NB4 (cell line): ENCODE results near the gene ACP1.

ENCODE experiments used
- DNase-seq: peaks from one replicate; pipeline ENCODE4 v3.0.0; 2010; ENCODE audit warnings: low read depth
- H3K4me3 ChIP-seq: one replicate; pipeline ENCODE4 v1.5.1; 2011; ENCODE audit warnings: mild to moderate bottlenecking, low read depth, low read length, moderate library complexity
- MYC ChIP-seq: IDR thresholded peaks from 2 replicates; pipeline ENCODE4 v1.6.1; 2011; ENCODE audit warnings: low read depth, low read length
- POLR2A ChIP-seq: IDR thresholded peaks from 2 replicates; pipeline ENCODE4 v1.6.1; 2011; ENCODE audit warnings: mild to moderate bottlenecking; ENCODE audit not compliant: insufficient read length; ENCODE audit errors: extremely low read depth
- TF ChIP-seq, protein P1 (sequence below): IDR thresholded peaks from 2 replicates; pipeline ENCODE4 v1.6.1; 2011; ENCODE audit warnings: low read depth, low read length
- TF ChIP-seq, protein P2 (sequence below): IDR thresholded peaks from one replicate; pipeline ENCODE4 v1.5.1; 2012; ENCODE audit warnings: low read depth, low read length

The ACP1 gene

DNA sequence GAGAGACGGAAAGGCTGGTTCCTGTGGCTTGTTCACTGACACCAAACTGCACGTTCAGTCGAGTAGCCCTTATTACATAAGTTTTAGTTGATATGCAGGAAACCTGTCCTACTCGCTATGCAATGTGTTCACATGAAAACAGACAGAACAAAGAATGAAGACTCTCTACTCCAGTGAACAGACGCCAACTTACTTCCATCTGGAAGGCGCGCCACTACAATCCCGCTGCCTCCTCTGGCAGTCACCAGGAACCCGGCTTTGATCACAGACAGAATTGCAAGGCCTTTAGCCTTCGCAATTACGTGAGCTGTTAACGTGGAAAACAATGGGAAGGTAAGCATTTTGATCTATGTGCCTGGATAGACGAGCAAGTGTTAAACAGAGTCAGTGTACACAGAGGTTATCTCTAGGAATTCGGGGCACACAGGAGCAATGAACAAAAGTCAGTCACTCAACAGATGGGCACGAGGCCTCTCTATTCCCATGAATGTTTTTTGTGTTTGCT lies 15.2 kb upstream of the ACP1 start:
- TF ChIP-seq, protein P1, sequence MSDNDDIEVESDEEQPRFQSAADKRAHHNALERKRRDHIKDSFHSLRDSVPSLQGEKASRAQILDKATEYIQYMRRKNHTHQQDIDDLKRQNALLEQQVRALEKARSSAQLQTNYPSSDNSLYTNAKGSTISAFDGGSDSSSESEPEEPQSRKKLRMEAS = no peak
- no peak for TF ChIP-seq MYC
- TF ChIP-seq, protein P2, sequence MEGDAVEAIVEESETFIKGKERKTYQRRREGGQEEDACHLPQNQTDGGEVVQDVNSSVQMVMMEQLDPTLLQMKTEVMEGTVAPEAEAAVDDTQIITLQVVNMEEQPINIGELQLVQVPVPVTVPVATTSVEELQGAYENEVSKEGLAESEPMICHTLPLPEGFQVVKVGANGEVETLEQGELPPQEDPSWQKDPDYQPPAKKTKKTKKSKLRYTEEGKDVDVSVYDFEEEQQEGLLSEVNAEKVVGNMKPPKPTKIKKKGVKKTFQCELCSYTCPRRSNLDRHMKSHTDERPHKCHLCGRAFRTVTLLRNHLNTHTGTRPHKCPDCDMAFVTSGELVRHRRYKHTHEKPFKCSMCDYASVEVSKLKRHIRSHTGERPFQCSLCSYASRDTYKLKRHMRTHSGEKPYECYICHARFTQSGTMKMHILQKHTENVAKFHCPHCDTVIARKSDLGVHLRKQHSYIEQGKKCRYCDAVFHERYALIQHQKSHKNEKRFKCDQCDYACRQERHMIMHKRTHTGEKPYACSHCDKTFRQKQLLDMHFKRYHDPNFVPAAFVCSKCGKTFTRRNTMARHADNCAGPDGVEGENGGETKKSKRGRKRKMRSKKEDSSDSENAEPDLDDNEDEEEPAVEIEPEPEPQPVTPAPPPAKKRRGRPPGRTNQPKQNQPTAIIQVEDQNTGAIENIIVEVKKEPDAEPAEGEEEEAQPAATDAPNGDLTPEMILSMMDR = no peak
- no peak for TF ChIP-seq POLR2A
- no peak overlapping the region for H3K4me3 ChIP-seq
- no peak for DNase-seq

DNA sequence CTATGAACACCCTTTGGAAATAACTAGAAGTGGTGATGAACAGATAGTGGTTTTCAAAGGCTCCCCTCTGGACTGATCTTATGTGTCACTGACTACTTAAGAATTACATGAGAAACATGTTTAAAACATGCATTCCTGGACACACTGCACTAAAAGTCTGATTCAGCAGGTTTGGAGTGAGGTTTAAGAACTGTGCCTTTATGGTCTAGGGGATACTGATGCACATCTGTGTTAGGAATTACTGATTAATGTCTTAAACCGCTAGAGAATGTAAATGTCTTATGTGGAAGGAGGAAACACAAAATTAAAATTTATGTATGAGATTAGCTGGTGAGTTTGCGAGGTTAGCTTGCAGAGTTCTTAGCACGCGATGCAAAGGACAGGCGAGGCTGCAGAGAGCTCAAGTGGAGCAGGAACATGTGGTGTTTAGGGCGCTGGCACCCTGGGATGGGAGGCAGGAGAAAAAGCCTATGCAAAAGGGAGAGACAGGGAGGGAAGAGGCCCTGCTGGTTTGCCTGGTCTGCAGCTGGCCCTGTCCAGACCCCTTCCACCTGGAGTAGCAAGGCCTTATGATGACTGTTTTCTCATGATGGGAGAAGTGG lies 12.6 kb upstream of the ACP1 start:
- TF ChIP-seq, protein P1 = no peak
- TF ChIP-seq, protein P2 = no peak
- TF ChIP-seq POLR2A = no peak
- no peak for TF ChIP-seq MYC
- DNase-seq = no peak
- H3K4me3 ChIP-seq = no peak overlapping the region

DNA sequence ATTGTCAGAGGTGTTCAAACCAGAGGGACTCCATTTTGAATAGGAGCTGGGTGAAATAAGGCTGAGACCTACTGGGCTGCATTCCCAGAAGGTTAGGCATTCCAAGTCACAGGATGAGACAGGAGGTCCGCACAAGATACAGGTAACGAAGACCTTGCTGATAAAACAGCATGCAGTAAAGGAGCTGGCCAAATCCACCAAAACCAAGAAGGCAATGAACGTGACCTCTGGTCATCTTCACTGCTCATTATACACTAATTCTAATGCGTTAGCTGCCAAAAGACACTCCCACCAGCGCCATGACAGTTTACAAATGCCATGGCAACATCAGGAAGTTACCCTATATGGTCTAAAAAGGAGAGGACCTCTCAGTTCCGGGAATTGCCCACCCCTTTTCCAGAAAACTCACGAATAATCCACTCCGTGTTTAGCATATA lies 11.5 kb upstream of the ACP1 start:
- DNase-seq = no peak
- TF ChIP-seq, protein P2 = no peak
- TF ChIP-seq POLR2A = no peak
- TF ChIP-seq, protein P1 = no peak
- TF ChIP-seq MYC = no peak
- H3K4me3 ChIP-seq = no peak overlapping the region

DNA sequence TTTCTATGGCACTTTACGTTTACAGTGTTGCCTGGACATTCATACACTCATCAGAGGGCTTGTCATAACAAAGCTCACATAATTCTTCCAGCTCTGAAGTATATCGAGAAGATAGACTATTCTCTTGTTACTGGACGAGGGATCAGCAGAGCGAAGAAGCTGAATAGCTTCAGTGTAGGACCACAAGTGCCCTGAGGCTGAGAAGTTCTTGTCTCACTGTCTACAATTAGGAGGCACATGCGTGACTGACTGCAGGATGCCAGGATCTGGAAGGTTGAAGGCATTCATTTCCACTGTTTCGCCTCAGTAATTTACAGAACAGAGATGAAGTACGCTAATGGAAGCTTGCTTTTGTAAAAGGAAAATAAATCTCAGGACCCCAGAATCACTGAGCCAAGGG lies 10.5 kb upstream of the ACP1 start:
- TF ChIP-seq, protein P2 = no peak
- TF ChIP-seq, protein P1 = no peak
- TF ChIP-seq POLR2A (no peak), MYC (no peak)
- H3K4me3 ChIP-seq = no peak overlapping the region
- DNase-seq = no peak

DNA sequence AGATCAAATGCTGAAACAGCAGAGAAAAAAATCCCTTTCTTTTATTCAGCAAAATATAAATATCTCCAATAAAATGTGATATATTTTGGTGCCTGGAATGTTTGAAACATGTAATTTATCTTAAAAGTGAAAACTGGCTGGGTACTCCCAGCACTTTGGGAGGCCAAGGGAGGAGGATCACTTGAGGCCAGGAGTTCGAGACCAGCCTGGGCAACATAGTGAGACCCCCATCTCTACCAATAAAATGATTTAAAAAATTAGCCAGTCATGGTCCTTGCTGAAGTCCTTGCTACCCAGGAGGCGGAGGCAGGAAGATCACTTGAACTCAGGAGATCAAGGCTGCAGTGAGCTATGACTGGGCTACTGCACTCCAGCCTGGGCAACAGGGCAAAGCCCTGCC lies 9.6 kb upstream of the ACP1 start:
- H3K4me3 ChIP-seq = no peak overlapping the region
- no peak for DNase-seq
- TF ChIP-seq MYC (no peak), POLR2A (no peak)
- TF ChIP-seq, protein P2 = no peak
- TF ChIP-seq, protein P1 = no peak

DNA sequence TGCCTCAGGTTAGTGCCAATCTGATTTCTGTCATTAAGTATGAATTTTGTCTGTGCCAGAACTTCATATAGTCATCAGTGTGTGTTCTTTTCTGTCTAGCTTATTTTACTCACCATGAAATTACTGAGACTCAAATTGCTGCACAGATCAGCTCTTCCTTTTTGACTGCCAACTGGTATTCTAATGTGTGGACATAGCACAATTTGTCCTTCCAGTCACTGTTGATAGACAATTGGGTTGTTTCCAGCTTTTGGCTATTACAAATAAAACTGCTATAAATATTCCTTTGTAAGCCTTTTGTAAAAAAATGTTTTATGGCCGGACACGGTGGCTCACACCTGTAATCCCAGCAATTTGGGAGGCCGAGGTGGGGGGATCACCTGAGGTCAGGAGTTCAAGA lies 8.7 kb upstream of the ACP1 start:
- no peak overlapping the region for H3K4me3 ChIP-seq
- TF ChIP-seq POLR2A (no peak), MYC (no peak)
- TF ChIP-seq, protein P1 = no peak
- TF ChIP-seq, protein P2 = no peak
- no peak for DNase-seq
